WI38 (cell line): ENCODE results near the gene CNTN1.

Experiments
- H3K4me3 ChIP-seq: 2 replicates; pipeline ENCODE4 v1.5.1; 2011; ENCODE audit warnings: low read depth, mild to moderate bottlenecking, control low read depth, low read length
- CTCF ChIP-seq: IDR thresholded peaks from 2 replicates; pipeline ENCODE4 v1.5.1; 2012; ENCODE audit warnings: low read depth, mild to moderate bottlenecking, control low read depth, low read length

The CNTN1 gene

GRCh38 chr12:40915172-40915571, 222.9 kb downstream of the CNTN1 start:
- no peak overlapping the region for H3K4me3 ChIP-seq
- no peak for TF ChIP-seq CTCF

GRCh38 chr12:40917561-40917960, 225.3 kb downstream of the CNTN1 start:
- TF ChIP-seq CTCF, result no peak
- no peak overlapping the region for H3K4me3 ChIP-seq

- H3K4me3 ChIP-seq, result no peak overlapping the region
- TF ChIP-seq CTCF, result peak; percentile 16; the same call in 1 of the 2 replicates
These were observed 229.4 kb downstream of the CNTN1 start for GRCh38 chr12:40921563-40922163.

GRCh38 chr12:40937891-40938290, 245.7 kb downstream of the CNTN1 start:
- no peak overlapping the region for H3K4me3 ChIP-seq
- TF ChIP-seq CTCF, result no peak

GRCh38 chr12:40942326-40942725, 250.1 kb downstream of the CNTN1 start:
- no peak overlapping the region for H3K4me3 ChIP-seq
- TF ChIP-seq CTCF, result no peak

GRCh38 chr12:40945772-40946171, 253.5 kb downstream of the CNTN1 start:
- no peak overlapping the region for H3K4me3 ChIP-seq
- no peak for TF ChIP-seq CTCF

GRCh38 chr12:40946612-40947194, 254.5 kb downstream of the CNTN1 start:
- no peak for TF ChIP-seq CTCF
- no peak overlapping the region for H3K4me3 ChIP-seq
